GM10248 (cell line): ENCODE measurements around the gene TPK1.
A peak's percentile ranks its signal among the peaks of the same experiment; 100 is the strongest.

Experiments
- CTCF ChIA-PET: fragments of 300-600 bp; sonication (Branson Sonifier 250); formaldehyde crosslinking; extraction: SDS; loops from one replicate; lab custom pipeline; 2021; ENCODE audit warnings: antibody characterized with exemption; lab: Yijun Ruan, JAX
- POLR2A ChIA-PET: fragments of 350-650 bp; sonication (Branson Sonifier 250); formaldehyde crosslinking; extraction: SDS; loops from one replicate; lab custom pipeline; 2020; ENCODE audit warnings: antibody characterized with exemption; lab: Yijun Ruan, JAX
- DNase-seq: peaks from one replicate; pipeline ENCODE4 v3.0.0; 2012; ENCODE audit errors: extremely low spot score
- CTCF ChIP-seq: IDR thresholded peaks from 2 replicates; pipeline ENCODE4 v1.5.1; 2012; ENCODE audit warnings: mild to moderate bottlenecking, low read depth; ENCODE audit errors: extremely low read depth, missing control alignments, control extremely low read depth

Gene TPK1

GRCh38 chr7:144830024-144830785, 5.6 kb downstream of the TPK1 start:
- TF ChIP-seq CTCF = no peak
- POLR2A ChIA-PET = no interaction called here
- no peak for DNase-seq
- CTCF ChIA-PET = no interaction called here

GRCh38 chr7:144827621-144828020, 8.2 kb downstream of the TPK1 start:
- no peak for DNase-seq
- POLR2A ChIA-PET = no interaction called here
- TF ChIP-seq CTCF = no peak
- CTCF ChIA-PET = no interaction called here

- POLR2A ChIA-PET = interaction anchor here (1.8 kb wide), 1 partner anchor 9 kb away, joined by 4 read pairs; no protein-coding TSS in a partner anchor
- CTCF ChIA-PET = interaction anchor here (0.9 to 1.0 kb wide), 3 partner anchors 10 to 25 kb away, joined by 3 to 7 read pairs (median 3); partner anchors contain the start of gene TPK1
- no peak for TF ChIP-seq CTCF
- DNase-seq = no peak
Measured at GRCh38 chr7:144826208-144826607, 9.6 kb downstream of the TPK1 start.

- ChIA-PET CTCF (no interaction called here), POLR2A (no interaction called here)
- no peak for DNase-seq
- TF ChIP-seq CTCF = no peak
Measured at GRCh38 chr7:144824360-144824759, 11.5 kb downstream of the TPK1 start.

GRCh38 chr7:144822223-144822622, 13.6 kb downstream of the TPK1 start:
- no peak for TF ChIP-seq CTCF
- ChIA-PET CTCF (interaction anchor here (1.0 to 2.7 kb wide), 5 partner anchors 10 to 36 kb away, joined by 4 to 11 read pairs (median 5); partner anchors contain the start of gene TPK1), POLR2A (interaction anchor here (0.6 to 0.7 kb wide), 2 partner anchors 14 to 634 kb away, joined by 4 to 7 read pairs; partner anchors contain the start of gene TPK1)
- DNase-seq = no peak

GRCh38 chr7:144821067-144821466, 14.8 kb downstream of the TPK1 start:
- peak; percentile 30 for DNase-seq
- no peak for TF ChIP-seq CTCF
- POLR2A ChIA-PET = no interaction called here
- CTCF ChIA-PET = interaction anchor here (0.9 to 2.7 kb wide), 6 partner anchors 9 to 81 kb away, joined by 3 to 11 read pairs (median 4); partner anchors contain the start of gene TPK1
